ENCODE measurements around the gene AGO3. TPM values are rescaled to one million over a fixed set of nuclear protein-coding genes. Genes with fewer than 3 reads are reported as not detected.

Gene AGO3
- total RNA-seq, 1 donor from 2014 or later: 29.7 TPM

- DNase-seq: no peak
Measured at GRCh38 chr1:36096500-36097432, 165.9 kb downstream of the AGO3 start.

- DNase-seq: no peak
Measured at GRCh38 chr1:36097693-36098585, 167.0 kb downstream of the AGO3 start.

- DNase-seq: no peak
Measured at GRCh38 chr1:36098650-36099365, 167.9 kb downstream of the AGO3 start.

GRCh38 chr1:36099681-36100341 lies 168.9 kb downstream of the AGO3 start:
- peak; percentile 90 for DNase-seq

- DNase-seq: no peak
Measured at GRCh38 chr1:36100376-36100775, 169.5 kb downstream of the AGO3 start.

- DNase-seq: no peak
Measured at GRCh38 chr1:36101546-36101945, 170.6 kb downstream of the AGO3 start.

- DNase-seq: no peak
Measured at GRCh38 chr1:36106269-36106668, 175.4 kb downstream of the AGO3 start.

GRCh38 chr1:36107394-36107793 lies 176.5 kb downstream of the AGO3 start:
- DNase-seq: no peak

GRCh38 chr1:36108314-36108713 lies 177.4 kb downstream of the AGO3 start:
- peak; percentile 59 for DNase-seq

- DNase-seq: peak; percentile 37
Measured at GRCh38 chr1:36109041-36109679, 178.3 kb downstream of the AGO3 start.

- no peak for DNase-seq
Measured at GRCh38 chr1:36111151-36111550, 180.2 kb downstream of the AGO3 start.

GRCh38 chr1:36112823-36113222 lies 181.9 kb downstream of the AGO3 start:
- DNase-seq: no peak

GRCh38 chr1:36114371-36114770 lies 183.5 kb downstream of the AGO3 start:
- DNase-seq: no peak

GRCh38 chr1:36115200-36115669 lies 184.3 kb downstream of the AGO3 start:
- DNase-seq: peak; percentile 78

- DNase-seq: no peak
Measured at GRCh38 chr1:36115931-36116330, 185.0 kb downstream of the AGO3 start.

- DNase-seq: peak; percentile 76
Measured at GRCh38 chr1:36116901-36117300, 186.0 kb downstream of the AGO3 start.

GRCh38 chr1:36118447-36119204 lies 187.7 kb downstream of the AGO3 start:
- no peak for DNase-seq

GRCh38 chr1:36119456-36119855 lies 188.6 kb downstream of the AGO3 start:
- DNase-seq: no peak

Measured in tongue (tissue), 2 donors.